ENCODE results near the gene ADGRA1.

- TF ChIP-seq CTCF (IDR thresholded peaks at IDR 0.05), result no peak
- no peak for TF ChIP-seq POLR2A (IDR thresholded peaks at IDR 0.05)
These were observed 20.3 kb upstream of the ADGRA1 start for GRCh38 chr10:133067149-133068105.
